ENCODE measurements around the gene WBP2.

DNA sequence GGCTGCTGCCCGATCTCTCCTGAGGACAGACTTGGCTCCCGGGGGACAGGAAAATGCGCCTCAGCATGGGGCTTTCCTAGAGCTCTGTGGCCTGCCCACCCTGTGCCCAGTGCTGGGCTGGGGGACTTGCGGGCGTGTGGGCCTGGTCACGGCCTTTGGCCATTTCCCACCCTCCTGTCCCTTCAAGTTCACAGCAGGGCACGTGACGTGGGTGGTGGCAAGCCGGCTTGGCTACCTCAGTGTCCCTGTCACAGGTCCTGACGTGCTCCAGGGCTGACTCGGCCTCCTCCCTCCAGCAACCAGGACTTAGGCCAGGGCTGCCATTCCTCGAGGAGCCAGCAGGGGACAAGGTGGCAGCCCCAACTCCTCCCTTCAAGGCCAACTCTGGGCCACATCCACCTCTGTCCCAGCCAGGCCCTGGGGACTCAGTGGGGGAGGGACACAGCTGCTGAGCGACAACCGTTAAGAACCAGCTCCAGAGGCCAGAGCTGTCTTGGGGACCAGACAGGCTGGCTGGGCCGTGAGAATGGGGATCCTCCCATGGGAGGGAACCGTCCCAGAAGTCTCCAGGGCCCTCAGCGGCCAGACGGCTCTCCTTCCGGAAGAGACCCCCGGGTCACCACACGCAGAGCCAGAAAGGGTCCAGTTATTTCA lies 9.9 kb downstream of the WBP2 start:
- peak in 1 of 2 donors; percentile 32 for TF ChIP-seq EP300 (IDR thresholded peaks at IDR 0.05)
- TF ChIP-seq, protein P1, sequence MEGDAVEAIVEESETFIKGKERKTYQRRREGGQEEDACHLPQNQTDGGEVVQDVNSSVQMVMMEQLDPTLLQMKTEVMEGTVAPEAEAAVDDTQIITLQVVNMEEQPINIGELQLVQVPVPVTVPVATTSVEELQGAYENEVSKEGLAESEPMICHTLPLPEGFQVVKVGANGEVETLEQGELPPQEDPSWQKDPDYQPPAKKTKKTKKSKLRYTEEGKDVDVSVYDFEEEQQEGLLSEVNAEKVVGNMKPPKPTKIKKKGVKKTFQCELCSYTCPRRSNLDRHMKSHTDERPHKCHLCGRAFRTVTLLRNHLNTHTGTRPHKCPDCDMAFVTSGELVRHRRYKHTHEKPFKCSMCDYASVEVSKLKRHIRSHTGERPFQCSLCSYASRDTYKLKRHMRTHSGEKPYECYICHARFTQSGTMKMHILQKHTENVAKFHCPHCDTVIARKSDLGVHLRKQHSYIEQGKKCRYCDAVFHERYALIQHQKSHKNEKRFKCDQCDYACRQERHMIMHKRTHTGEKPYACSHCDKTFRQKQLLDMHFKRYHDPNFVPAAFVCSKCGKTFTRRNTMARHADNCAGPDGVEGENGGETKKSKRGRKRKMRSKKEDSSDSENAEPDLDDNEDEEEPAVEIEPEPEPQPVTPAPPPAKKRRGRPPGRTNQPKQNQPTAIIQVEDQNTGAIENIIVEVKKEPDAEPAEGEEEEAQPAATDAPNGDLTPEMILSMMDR (IDR thresholded peaks at IDR 0.05): peak; percentile 73 to 89 (median 83)
